HUES6 (cell line): ENCODE measurements around the gene KDR.

Experiments
- H3K27ac ChIP-seq: 2 replicates; pipeline ENCODE4 v1.7.0; 2013; ENCODE audit warnings: low read depth, mild to moderate bottlenecking, low read length, inconsistent platforms
- H3K27me3 ChIP-seq: 2 replicates; pipeline ENCODE4 v1.6.1; 2013; ENCODE audit warnings: low read length; ENCODE audit not compliant: control insufficient read depth, insufficient read depth
- H3K36me3 ChIP-seq: 2 replicates; pipeline ENCODE4 v1.6.1; 2013; ENCODE audit warnings: low read length; ENCODE audit not compliant: control insufficient read depth, insufficient read depth
- H3K4me1 ChIP-seq: 2 replicates; pipeline ENCODE4 v1.6.1; 2013; ENCODE audit warnings: low read length; ENCODE audit not compliant: control insufficient read depth, insufficient read depth
- H3K4me3 ChIP-seq: 2 replicates; pipeline ENCODE4 v1.5.1; 2013; ENCODE audit warnings: low read depth, low read length
- H3K9ac ChIP-seq: one replicate; pipeline ENCODE4 v1.6.1; 2013; ENCODE audit warnings: mild to moderate bottlenecking, low read length
- H3K9me3 ChIP-seq: 2 replicates; pipeline ENCODE4 v1.6.1; 2013; ENCODE audit warnings: low read depth, low read length; ENCODE audit not compliant: control insufficient read depth, insufficient read depth

Gene KDR

GRCh38 chr4:55031158-55031557, 94.2 kb downstream of the KDR start:
- Histone ChIP-seq H3K4me3 (no peak overlapping the region), H3K9me3 (no peaks in the 10 kb centered on the region), H3K36me3 (no peaks in the 10 kb centered on the region), H3K27me3 (no peaks in the 10 kb centered on the region), H3K9ac (no peak overlapping the region), H3K4me1 (peaks cover 18% of the 10 kb centered on the region), H3K27ac (no peak overlapping the region)

- no peak overlapping the region for H3K27ac ChIP-seq
Observed at GRCh38 chr4:55030589-55030988, 94.8 kb downstream of the KDR start.

GRCh38 chr4:55029821-55030503, 95.4 kb downstream of the KDR start:
- no peak overlapping the region for H3K4me3 ChIP-seq
- H3K9me3 ChIP-seq: no peaks in the 10 kb centered on the region
- H3K27ac ChIP-seq: no peak overlapping the region
- H3K27me3 ChIP-seq: no peaks in the 10 kb centered on the region
- H3K4me1 ChIP-seq: peaks cover 18% of the 10 kb centered on the region
- no peak overlapping the region for H3K9ac ChIP-seq
- no peaks in the 10 kb centered on the region for H3K36me3 ChIP-seq

More at GRCh38 chr4:55030589-55030988, 94.8 kb downstream of the KDR start:
- Histone ChIP-seq H3K9ac (no peak overlapping the region), H3K36me3 (no peaks in the 10 kb centered on the region), H3K9me3 (no peaks in the 10 kb centered on the region), H3K27me3 (no peaks in the 10 kb centered on the region), H3K4me1 (peaks cover 18% of the 10 kb centered on the region), H3K4me3 (no peak overlapping the region)

- H3K4me1 ChIP-seq: peaks cover 18% of the 10 kb centered on the region
- no peaks in the 10 kb centered on the region for H3K27me3 ChIP-seq
- no peaks in the 10 kb centered on the region for H3K9me3 ChIP-seq
- H3K4me3 ChIP-seq: no peak overlapping the region
- no peak overlapping the region for H3K9ac ChIP-seq
- H3K36me3 ChIP-seq: no peaks in the 10 kb centered on the region
- no peak overlapping the region for H3K27ac ChIP-seq
Observed at GRCh38 chr4:55029321-55029720, 96.1 kb downstream of the KDR start.
